ENCODE measurements around the gene THEM4.
"Not testable (repeated sequence)": the region's sequence is repeated elsewhere in the genome, so short reads cannot be mapped to it uniquely, and the experiment has no call there.

THEM4 gene

GRCh38 chr1:151908228-151908691 lies 1.1 kb downstream of the THEM4 start:
- 100% methylated on average over 2 of the region's 10 CpGs for WGBS (ENCODE audit: insufficient coverage, insufficient read length)
- peaks cover 3% of the 10 kb centered on the region for H3K36me3 ChIP-seq (ENCODE audit: control insufficient read depth, insufficient read depth, low read length)
- no peak overlapping the region for H3K4me3 ChIP-seq (ENCODE audit: low read length)
- no peaks in the 10 kb centered on the region for H3K9me3 ChIP-seq (ENCODE audit: control insufficient read depth, insufficient read depth, low read length)
- no peak overlapping the region for H3K27ac ChIP-seq (ENCODE audit: low read length)
- no peaks in the 10 kb centered on the region for H3K27me3 ChIP-seq (ENCODE audit: control insufficient read depth, insufficient read depth, low read length)
- DNase-seq (ENCODE audit: low read depth, low spot score) = no peak
- peaks cover 1% of the 10 kb centered on the region; the same call in 1 of the 2 replicates for H3K4me1 ChIP-seq (ENCODE audit: control insufficient read depth, insufficient read depth, low read length)

DNA sequence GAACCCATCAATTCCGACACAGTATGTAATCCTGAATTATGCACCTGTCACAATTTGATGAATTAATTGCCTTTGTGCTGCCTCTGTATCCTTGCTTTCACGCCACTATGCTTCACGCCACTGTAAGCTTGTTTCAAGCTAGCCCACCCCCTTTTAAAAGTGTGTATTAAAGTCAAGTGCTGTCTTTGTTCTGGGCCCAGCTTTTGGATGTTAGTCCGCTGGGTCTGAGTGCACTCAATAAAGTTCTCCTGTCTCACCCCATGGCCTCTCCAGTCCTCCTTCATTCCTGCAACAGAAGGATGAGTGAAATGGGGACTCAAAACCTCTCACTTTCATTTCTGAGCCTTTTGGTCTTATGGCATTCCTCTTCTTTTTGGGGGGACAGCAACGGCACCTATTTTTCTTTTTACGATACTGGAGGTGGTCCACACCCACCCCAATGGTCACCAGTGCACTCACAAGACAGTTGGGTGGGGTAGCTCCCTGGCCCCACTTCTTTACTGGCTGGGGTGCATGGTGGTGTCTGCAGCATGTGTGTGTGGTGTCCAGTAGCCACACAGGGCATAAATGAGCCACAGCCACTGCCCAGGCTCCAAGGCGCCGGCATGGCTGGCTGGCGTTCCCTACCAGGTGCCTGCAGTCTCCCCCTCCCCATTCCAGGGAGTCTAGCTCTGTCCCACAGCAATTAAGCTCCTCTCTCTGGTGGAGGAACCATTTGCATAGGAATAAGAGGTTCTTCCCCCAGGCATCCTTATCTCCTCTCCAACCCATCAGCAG lies 1.8 kb downstream of the THEM4 start:
- DNase-seq (ENCODE audit: low read depth, low spot score) = no peak
- no CpG with 5 or more reads among the region's 9 CpGs for WGBS (ENCODE audit: insufficient coverage, insufficient read length)
- no peak overlapping the region for H3K27ac ChIP-seq (ENCODE audit: low read length)

GRCh38 chr1:151906324-151906645 lies 3.0 kb downstream of the THEM4 start:
- not testable (repeated sequence) for H3K27ac ChIP-seq (ENCODE audit: low read length); H3K4me3 ChIP-seq (ENCODE audit: low read length)
- no CpG with 5 or more reads among the region's 14 CpGs for WGBS (ENCODE audit: insufficient coverage, insufficient read length)

More for the DNA sequence above, 1.8 kb downstream of the THEM4 start:
- H3K4me3 ChIP-seq (ENCODE audit: low read length) = no peak overlapping the region
- peaks cover 1% of the 10 kb centered on the region; the same call in 1 of the 2 replicates for H3K4me1 ChIP-seq (ENCODE audit: control insufficient read depth, insufficient read depth, low read length)
- no peaks in the 10 kb centered on the region for H3K9me3 ChIP-seq (ENCODE audit: control insufficient read depth, insufficient read depth, low read length)
- no peaks in the 10 kb centered on the region for H3K27me3 ChIP-seq (ENCODE audit: control insufficient read depth, insufficient read depth, low read length)
- peaks cover 3% of the 10 kb centered on the region for H3K36me3 ChIP-seq (ENCODE audit: control insufficient read depth, insufficient read depth, low read length)

GRCh38 chr1:151905443-151906323 lies 3.6 kb downstream of the THEM4 start:
- not testable (repeated sequence) for H3K9me3 ChIP-seq (ENCODE audit: control insufficient read depth, insufficient read depth, low read length); H3K4me3 ChIP-seq (ENCODE audit: low read length); H3K27me3 ChIP-seq (ENCODE audit: control insufficient read depth, insufficient read depth, low read length); H3K36me3 ChIP-seq (ENCODE audit: control insufficient read depth, insufficient read depth, low read length); H3K27ac ChIP-seq (ENCODE audit: low read length); DNase-seq (ENCODE audit: low read depth, low spot score); H3K4me1 ChIP-seq (ENCODE audit: control insufficient read depth, insufficient read depth, low read length)
- WGBS (ENCODE audit: insufficient coverage, insufficient read length) = no CpG with 5 or more reads among the region's 22 CpGs

More at GRCh38 chr1:151906324-151906645, 3.0 kb downstream of the THEM4 start:
- H3K27me3 ChIP-seq (ENCODE audit: control insufficient read depth, insufficient read depth, low read length); H3K36me3 ChIP-seq (ENCODE audit: control insufficient read depth, insufficient read depth, low read length); H3K9me3 ChIP-seq (ENCODE audit: control insufficient read depth, insufficient read depth, low read length); DNase-seq (ENCODE audit: low read depth, low spot score); H3K4me1 ChIP-seq (ENCODE audit: control insufficient read depth, insufficient read depth, low read length): not testable (repeated sequence)

DNA sequence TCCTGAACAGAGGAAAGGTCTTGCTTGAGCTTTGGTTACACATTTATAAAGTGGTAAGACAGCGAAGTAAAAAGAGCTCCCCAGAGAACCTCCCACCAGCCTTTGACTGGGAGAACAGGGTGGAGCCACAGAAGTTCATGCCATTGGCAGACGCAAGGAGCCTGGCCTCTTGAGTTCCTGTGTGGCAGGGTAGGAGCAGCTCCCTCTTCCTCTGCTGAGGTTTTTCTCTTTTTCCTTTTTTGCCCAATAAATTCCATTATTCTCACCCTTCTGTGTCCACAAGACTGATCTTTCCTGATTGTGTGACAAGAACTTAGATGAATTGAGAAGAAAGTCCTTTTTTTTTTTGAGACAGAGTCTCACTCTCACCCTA lies 4.3 kb downstream of the THEM4 start:
- no CpG with 5 or more reads among the region's 2 CpGs for WGBS (ENCODE audit: insufficient coverage, insufficient read length)
- no peaks in the 10 kb centered on the region for H3K4me1 ChIP-seq (ENCODE audit: control insufficient read depth, insufficient read depth, low read length)
- H3K4me3 ChIP-seq (ENCODE audit: low read length) = no peak overlapping the region
- no peaks in the 10 kb centered on the region for H3K9me3 ChIP-seq (ENCODE audit: control insufficient read depth, insufficient read depth, low read length)
- no peaks in the 10 kb centered on the region for H3K27me3 ChIP-seq (ENCODE audit: control insufficient read depth, insufficient read depth, low read length)
- peaks cover 3% of the 10 kb centered on the region for H3K36me3 ChIP-seq (ENCODE audit: control insufficient read depth, insufficient read depth, low read length)
- no peak overlapping the region for H3K27ac ChIP-seq (ENCODE audit: low read length)
- no peak for DNase-seq (ENCODE audit: low read depth, low spot score)

GRCh38 chr1:151902858-151903257 lies 6.5 kb downstream of the THEM4 start:
- WGBS (ENCODE audit: insufficient coverage, insufficient read length) = no CpG with 5 or more reads among the region's 2 CpGs
- no peaks in the 10 kb centered on the region for H3K27me3 ChIP-seq (ENCODE audit: control insufficient read depth, insufficient read depth, low read length)
- H3K9me3 ChIP-seq (ENCODE audit: control insufficient read depth, insufficient read depth, low read length) = no peaks in the 10 kb centered on the region
- H3K4me1 ChIP-seq (ENCODE audit: control insufficient read depth, insufficient read depth, low read length) = no peaks in the 10 kb centered on the region
- no peak for DNase-seq (ENCODE audit: low read depth, low spot score)
- peaks cover 3% of the 10 kb centered on the region for H3K36me3 ChIP-seq (ENCODE audit: control insufficient read depth, insufficient read depth, low read length)
- H3K4me3 ChIP-seq (ENCODE audit: low read length) = no peak overlapping the region
- no peak overlapping the region for H3K27ac ChIP-seq (ENCODE audit: low read length)

GRCh38 chr1:151900804-151901203 lies 8.5 kb downstream of the THEM4 start:
- not testable (repeated sequence) for H3K27ac ChIP-seq (ENCODE audit: low read length); H3K4me1 ChIP-seq (ENCODE audit: control insufficient read depth, insufficient read depth, low read length); H3K27me3 ChIP-seq (ENCODE audit: control insufficient read depth, insufficient read depth, low read length); H3K9me3 ChIP-seq (ENCODE audit: control insufficient read depth, insufficient read depth, low read length); DNase-seq (ENCODE audit: low read depth, low spot score); H3K4me3 ChIP-seq (ENCODE audit: low read length); H3K36me3 ChIP-seq (ENCODE audit: control insufficient read depth, insufficient read depth, low read length)
- no CpG with 5 or more reads among the region's 3 CpGs for WGBS (ENCODE audit: insufficient coverage, insufficient read length)

- DNase-seq (ENCODE audit: low read depth, low spot score) = no peak
- Histone ChIP-seq H3K9me3 (ENCODE audit: control insufficient read depth, insufficient read depth, low read length) (no peaks in the 10 kb centered on the region), H3K4me3 (ENCODE audit: low read length) (no peak overlapping the region), H3K27me3 (ENCODE audit: control insufficient read depth, insufficient read depth, low read length) (no peaks in the 10 kb centered on the region), H3K36me3 (ENCODE audit: control insufficient read depth, insufficient read depth, low read length) (no peaks in the 10 kb centered on the region), H3K4me1 (ENCODE audit: control insufficient read depth, insufficient read depth, low read length) (no peaks in the 10 kb centered on the region), H3K27ac (ENCODE audit: low read length) (no peak overlapping the region)
- WGBS (ENCODE audit: insufficient coverage, insufficient read length) = no CpG with 5 or more reads among the region's 2 CpGs
Observed at GRCh38 chr1:151898519-151898991, 10.8 kb downstream of the THEM4 start.

GRCh38 chr1:151897991-151898431 lies 11.3 kb downstream of the THEM4 start:
- Histone ChIP-seq H3K4me3 (ENCODE audit: low read length) (no peak overlapping the region), H3K36me3 (ENCODE audit: control insufficient read depth, insufficient read depth, low read length) (no peaks in the 10 kb centered on the region), H3K4me1 (ENCODE audit: control insufficient read depth, insufficient read depth, low read length) (no peaks in the 10 kb centered on the region), H3K9me3 (ENCODE audit: control insufficient read depth, insufficient read depth, low read length) (no peaks in the 10 kb centered on the region), H3K27me3 (ENCODE audit: control insufficient read depth, insufficient read depth, low read length) (no peaks in the 10 kb centered on the region), H3K27ac (ENCODE audit: low read length) (no peak overlapping the region)
- no CpG with 5 or more reads among the region's 10 CpGs for WGBS (ENCODE audit: insufficient coverage, insufficient read length)
- DNase-seq (ENCODE audit: low read depth, low spot score) = no peak

DNA sequence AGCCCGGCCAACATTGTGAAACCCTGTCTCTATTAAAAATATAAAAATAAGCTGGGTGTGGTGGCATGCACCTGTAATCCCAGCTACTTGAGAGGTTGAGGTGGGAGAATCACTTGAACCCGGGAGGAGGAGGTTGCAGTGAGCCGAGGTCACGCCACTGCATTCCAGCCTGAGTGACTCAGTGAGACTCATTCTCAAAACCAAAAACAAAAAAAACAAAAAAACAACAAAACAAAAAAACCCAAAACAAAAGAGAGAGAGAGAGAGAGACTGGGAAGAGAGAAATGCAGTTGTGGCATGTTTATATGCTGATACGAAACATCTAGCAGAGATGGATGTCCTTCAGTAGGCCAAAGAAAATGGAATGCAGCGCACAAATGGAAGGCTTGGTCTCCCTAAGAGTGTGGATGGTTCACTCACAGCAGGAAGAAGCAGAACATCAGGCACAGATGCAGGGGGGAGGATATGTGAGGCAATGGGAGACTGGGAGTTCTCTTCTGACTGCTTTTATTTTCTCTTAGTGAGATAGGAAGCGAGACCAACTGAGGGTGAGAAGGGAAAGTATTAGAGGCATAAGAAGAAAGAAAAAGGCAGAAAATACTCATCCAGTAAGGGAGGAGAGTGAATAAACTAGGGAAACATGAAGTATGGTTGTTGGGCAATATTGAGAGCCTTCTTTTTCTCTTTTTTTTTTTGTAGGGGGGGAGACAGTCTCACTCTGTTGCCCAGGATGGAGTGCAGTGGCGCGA lies 16.0 kb downstream of the THEM4 start:
- no peaks in the 10 kb centered on the region for H3K9me3 ChIP-seq (ENCODE audit: control insufficient read depth, insufficient read depth, low read length)
- H3K27ac ChIP-seq (ENCODE audit: low read length) = no peak overlapping the region
- WGBS (ENCODE audit: insufficient coverage, insufficient read length) = no CpG with 5 or more reads among the region's 9 CpGs
- no peak for DNase-seq (ENCODE audit: low read depth, low spot score)
- H3K4me1 ChIP-seq (ENCODE audit: control insufficient read depth, insufficient read depth, low read length) = no peaks in the 10 kb centered on the region
- H3K4me3 ChIP-seq (ENCODE audit: low read length) = no peak overlapping the region
- H3K36me3 ChIP-seq (ENCODE audit: control insufficient read depth, insufficient read depth, low read length) = no peaks in the 10 kb centered on the region
- H3K27me3 ChIP-seq (ENCODE audit: control insufficient read depth, insufficient read depth, low read length) = no peaks in the 10 kb centered on the region

Measured in iPS DF 6.9 (cell line).